Hepatocyte (in vitro differentiated cells): ENCODE results near the gene TBC1D21. TPM values are rescaled to one million over a fixed set of nuclear protein-coding genes. Genes with fewer than 3 reads are reported as not detected.

Source experiments
- DNase-seq: peaks from one replicate; pipeline ENCODE4 v3.0.0-alpha.2; 2016; ENCODE audit warnings: low spot score
- H2AFZ ChIP-seq: fragments of 200-600 bp; sonication (generic); 2 replicates; pipeline ENCODE4 v1.6.0; 2016; ENCODE audit warnings: antibody characterized with exemption, mild to moderate bottlenecking
- H3K27ac ChIP-seq: fragments of 200-600 bp; sonication (generic); 2 replicates; pipeline ENCODE4 v1.5.1; 2016; ENCODE audit warnings: mild to moderate bottlenecking
- H3K27me3 ChIP-seq: fragments of 200-600 bp; sonication (generic); 2 replicates; pipeline ENCODE4 v1.6.1; 2016
- H3K36me3 ChIP-seq: fragments of 200-600 bp; sonication (generic); replicated peaks from 2 replicates; pipeline ENCODE4 v1.5.1; 2016; ENCODE audit warnings: low read depth; ENCODE audit not compliant: insufficient read depth
- H3K4me1 ChIP-seq: fragments of 200-600 bp; sonication (generic); 2 replicates; pipeline ENCODE4 v1.5.1; 2016; ENCODE audit warnings: mild to moderate bottlenecking, moderate library complexity; ENCODE audit not compliant: insufficient read depth
- H3K4me2 ChIP-seq: fragments of 200-600 bp; sonication (generic); 2 replicates; pipeline ENCODE4 v1.6.0; 2016
- H3K4me3 ChIP-seq: fragments of 200-600 bp; sonication (generic); 2 replicates; pipeline ENCODE4 v1.5.1; 2016; ENCODE audit warnings: mild to moderate bottlenecking
- H3K79me2 ChIP-seq: fragments of 200-600 bp; sonication (generic); 2 replicates; pipeline ENCODE4 v1.6.0; 2017; ENCODE audit warnings: mild to moderate bottlenecking
- H3K9me2 ChIP-seq: fragments of 200-600 bp; sonication (generic); replicated peaks from 2 replicates; pipeline ENCODE4 v1.6.0; 2017; ENCODE audit warnings: mild to moderate bottlenecking; ENCODE audit not compliant: insufficient read depth
- H3K9me3 ChIP-seq: fragments of 200-600 bp; sonication (generic); 2 replicates; pipeline ENCODE4 v1.5.1; 2016; ENCODE audit warnings: low read depth, mild to moderate bottlenecking
- H4K20me1 ChIP-seq: fragments of 200-600 bp; sonication (generic); 2 replicates; pipeline ENCODE4 v1.6.0; 2016; ENCODE audit warnings: mild to moderate bottlenecking; ENCODE audit not compliant: insufficient read depth, poor library complexity, severe bottlenecking
- CTCF ChIP-seq: fragments of 200-600 bp; sonication (generic); IDR thresholded peaks from 2 replicates; pipeline ENCODE4 v1.5.1; 2016; ENCODE audit warnings: antibody characterized with exemption, mild to moderate bottlenecking; ENCODE audit not compliant: poor library complexity
- EZH2 ChIP-seq: fragments of 200-600 bp; sonication (generic); IDR thresholded peaks from 2 replicates; pipeline ENCODE4 v1.6.1; 2016; ENCODE audit warnings: antibody characterized with exemption, mild to moderate bottlenecking, borderline replicate concordance
- EZH2phosphoT487 ChIP-seq: fragments of 200-600 bp; sonication (generic); IDR thresholded peaks from one replicate; pipeline ENCODE4 v1.6.1; 2018; ENCODE audit warnings: antibody characterized with exemption, mild to moderate bottlenecking, low read depth, moderate library complexity; ENCODE audit not compliant: unreplicated experiment, severe bottlenecking
- WGBS: methylation state at CpG from one replicate; pipeline ENCODE4 v1.1.6; 2016; ENCODE audit warnings: low lambda C conversion rate; ENCODE audit errors: missing lambda C conversion rate; 5-methylcytosine and 5-hydroxymethylcytosine counted together
- polyA plus RNA-seq: library from polyadenylated mRNA; unstranded; fragments of >200 nt; fragmentation: Nextera tagmentation; extraction: Ambion mirVana; gene quantifications from 2 replicates; pipeline ENCODE4 v1.2.1, GENCODE V29; 2016
- total RNA-seq: library from RNA; depleted of rRNA; stranded (reverse); fragments of >200 nt; gene quantifications from 2 replicates; pipeline ENCODE4 v1.2.3, GENCODE V29; 2014

TBC1D21 gene
- total and polyA plus RNA-seq, 2 experiments from 2014 or later = not detected

DNA sequence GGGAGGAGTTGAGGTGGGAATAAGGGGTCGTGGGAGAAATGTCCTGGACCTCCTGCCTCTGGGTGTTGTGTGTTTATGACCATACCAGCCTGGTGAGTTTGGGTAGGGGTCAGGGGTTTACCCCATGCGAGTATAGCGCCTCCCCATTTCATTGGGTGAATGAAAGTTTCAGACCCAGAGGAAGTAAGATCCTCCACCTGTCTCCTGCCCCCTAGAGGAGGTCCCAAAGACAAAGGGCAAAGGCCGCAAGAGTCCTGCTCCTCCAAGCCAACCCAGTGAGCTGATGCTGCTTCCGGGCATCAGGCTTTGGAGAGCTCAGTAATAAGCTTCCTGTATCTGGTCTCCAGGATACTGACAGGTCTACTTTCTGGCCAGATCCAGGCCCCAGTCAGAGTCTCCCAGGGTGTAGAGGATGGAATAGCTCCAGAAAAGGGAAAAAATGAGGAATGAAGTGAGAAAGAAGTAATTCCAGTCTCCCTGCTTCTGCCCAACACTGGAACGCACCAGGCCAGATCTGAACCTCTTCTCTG, 6.4 kb upstream of the TBC1D21 start:
- no peaks in the 10 kb centered on the region for H3K79me2 ChIP-seq
- no peaks in the 10 kb centered on the region for H3K36me3 ChIP-seq
- H2AFZ ChIP-seq = no peak overlapping the region
- H4K20me1 ChIP-seq = no peaks in the 10 kb centered on the region
- no peak for DNase-seq
- no peak overlapping the region for H3K4me2 ChIP-seq
- no peak overlapping the region for H3K4me3 ChIP-seq
- peaks cover 2% of the 10 kb centered on the region for H3K4me1 ChIP-seq
- no peak overlapping the region for H3K27ac ChIP-seq
- 47% methylated on average over 5 of the region's 6 CpGs for WGBS
- H3K9me3 ChIP-seq = no peaks in the 10 kb centered on the region
- TF ChIP-seq CTCF (no peak), EZH2 (no peak)
- no peaks in the 10 kb centered on the region for H3K9me2 ChIP-seq
- H3K27me3 ChIP-seq = peaks cover 3% of the 10 kb centered on the region

- WGBS = 49% methylated on average over 3 of the region's 3 CpGs
- Histone ChIP-seq H3K4me3 (no peak overlapping the region), H3K4me2 (no peak overlapping the region), H3K27me3 (peaks cover 4% of the 10 kb centered on the region), H3K9me3 (no peaks in the 10 kb centered on the region), H3K9me2 (no peaks in the 10 kb centered on the region), H2AFZ (no peak overlapping the region), H3K36me3 (no peaks in the 10 kb centered on the region), H4K20me1 (no peaks in the 10 kb centered on the region), H3K4me1 (peaks cover 2% of the 10 kb centered on the region), H3K27ac (no peak overlapping the region), H3K79me2 (no peaks in the 10 kb centered on the region)
- TF ChIP-seq CTCF (no peak), EZH2 (no peak), EZH2phosphoT487 (no peak)
- no peak for DNase-seq
These were observed 5.9 kb upstream of the TBC1D21 start for GRCh38 chr15:73867426-73867825.

- TF ChIP-seq CTCF (no peak), EZH2phosphoT487 (no peak), EZH2 (no peak)
- Histone ChIP-seq H2AFZ (no peak overlapping the region), H3K79me2 (no peaks in the 10 kb centered on the region), H3K4me2 (no peak overlapping the region), H3K27me3 (peaks cover 6% of the 10 kb centered on the region), H3K9me3 (no peaks in the 10 kb centered on the region), H3K36me3 (no peaks in the 10 kb centered on the region), H3K27ac (no peak overlapping the region), H4K20me1 (no peaks in the 10 kb centered on the region), H3K4me3 (no peak overlapping the region), H3K4me1 (peaks cover 2% of the 10 kb centered on the region), H3K9me2 (no peaks in the 10 kb centered on the region)
- 77% methylated on average over 2 of the region's 2 CpGs for WGBS
- no peak for DNase-seq
These were observed 5.4 kb upstream of the TBC1D21 start for GRCh38 chr15:73867956-73868355.
